K562 (cell line): ENCODE measurements around the gene PLCB3. TPM values are rescaled to one million over a fixed set of nuclear protein-coding genes. Genes with fewer than 3 reads are reported as not detected.
A peak's percentile ranks its signal among the peaks of the same experiment; 100 is the strongest.

Source experiments
- ATAC-seq: fragments of 200-7000 bp; cut with Tn5 transposase; 3 replicates; pipeline ENCODE4 v1.9.1; 2020; ENCODE audit warnings: moderate library complexity
- BruUV-seq: library from RNA; stranded (reverse); fragments of 400-500 nt; replicated peaks from 2 replicates; lab custom pipeline; 2021; lab: Mats Ljungman, UMichigan
- CTCF ChIA-PET: fragments of 300-600 bp; formaldehyde crosslinking; extraction: SDS; loops from one replicate; lab custom pipeline; 2021; ENCODE audit warnings: low intra/inter-chr PET ratio; lab: Yijun Ruan, JAX
- POLR2A ChIA-PET: fragments of 300-600, 350-650 bp; sonication (Branson Sonifier 250); formaldehyde crosslinking; extraction: SDS; loops from one replicate; lab custom pipeline; 2021; ENCODE audit warnings: antibody characterized with exemption, inconsistent platforms; lab: Yijun Ruan, JAX
- DNase-seq, 4 experiments: peaks; one replicate each; pipeline versions ENCODE4 v3.0.0 to v3.0.0-alpha.2; 2011 to 2018; ENCODE audit warnings: low spot score in 3 of 4, mixed read lengths in 3 of 4; ENCODE audit errors: extremely low read depth in 1 of 4
- FAIRE-seq: peaks from 2 replicates; lab custom pipeline; 2011; peaks lifted over from hg19 to GRCh38; lab: Jason Lieb, UNC
- H2AFZ ChIP-seq: 2 replicates; pipeline ENCODE4 v1.6.0; 2011; ENCODE audit warnings: low read depth, low read length, control low read depth, inconsistent platforms
- H3K27ac ChIP-seq: fragments of 200-600 bp; 3 replicates; pipeline ENCODE4 v1.8.0; 2011; ENCODE audit warnings: low read depth, mild to moderate bottlenecking, control low read depth, inconsistent platforms, low read length, moderate library complexity, mixed read lengths; ENCODE audit errors: extremely low read depth
- H3K27me3 ChIP-seq, 2 experiments: fragments of 300-600 bp in 1 of 2; 2 replicates in 1 of 2; 3 replicates in 1 of 2; pipeline versions ENCODE4 v1.6.0 to v1.8.0; 2011; ENCODE audit warnings: inconsistent platforms in 2 of 2, low read length in 2 of 2, mild to moderate bottlenecking in 1 of 2, mixed read lengths in 1 of 2, moderate library complexity in 1 of 2; ENCODE audit not compliant: control insufficient read depth in 2 of 2, insufficient read depth in 2 of 2
- H3K36me3 ChIP-seq: fragments of 300-600 bp; 3 replicates; pipeline ENCODE4 v1.8.0; 2011; ENCODE audit warnings: mild to moderate bottlenecking, low read length, inconsistent platforms; ENCODE audit not compliant: control insufficient read depth, insufficient read depth
- H3K4me1 ChIP-seq, 2 experiments: fragments of 200-600 bp in 1 of 2; replicated peaks in 1 of 2; 2 replicates in 1 of 2; 3 replicates in 1 of 2; pipeline versions ENCODE4 v1.5.1 to v1.8.0; 2011; ENCODE audit warnings: inconsistent platforms in 2 of 2, low read length in 2 of 2, mild to moderate bottlenecking in 1 of 2, mixed read lengths in 1 of 2, moderate library complexity in 1 of 2; ENCODE audit not compliant: control insufficient read depth in 2 of 2, insufficient read depth in 2 of 2
- H3K4me2 ChIP-seq: 2 replicates; pipeline ENCODE4 v1.6.1; 2011; ENCODE audit warnings: low read length, control low read depth, inconsistent platforms, mixed read lengths; ENCODE audit not compliant: insufficient read depth
- H3K4me3 ChIP-seq: fragments of 200-600 bp; sonication (generic), shearing (Covaris generic); 2 replicates; pipeline ENCODE4 v1.5.1; 2016; ENCODE audit warnings: control low read depth, inconsistent platforms
- H3K79me2 ChIP-seq: fragments of 200-600 bp; 3 replicates; pipeline ENCODE4 v1.8.0; 2011; ENCODE audit warnings: low read length, inconsistent platforms; ENCODE audit not compliant: control insufficient read depth, insufficient read depth
- H3K9ac ChIP-seq, 2 experiments: 2 replicates each; pipeline versions ENCODE4 v1.6.0 to v1.6.1; 2011; ENCODE audit warnings: low read depth in 2 of 2, low read length in 2 of 2, control low read depth in 1 of 2, inconsistent platforms in 1 of 2, mild to moderate bottlenecking in 1 of 2, mixed read lengths in 1 of 2; ENCODE audit not compliant: insufficient read depth in 1 of 2
- H3K9me1 ChIP-seq: one replicate; pipeline ENCODE4 v1.6.0; 2011; ENCODE audit warnings: inconsistent platforms, mild to moderate bottlenecking, low read length, moderate library complexity; ENCODE audit not compliant: control insufficient read depth, insufficient read depth
- H3K9me3 ChIP-seq: replicated peaks from 2 replicates; pipeline ENCODE4 v1.5.1; 2011; ENCODE audit warnings: low read depth, low read length, inconsistent platforms; ENCODE audit not compliant: control insufficient read depth, insufficient read depth
- H4K20me1 ChIP-seq: replicated peaks from 2 replicates; pipeline ENCODE4 v1.6.1; 2011; ENCODE audit warnings: low read length, inconsistent platforms, mixed read lengths; ENCODE audit not compliant: control insufficient read depth, insufficient read depth
- BCOR ChIP-seq: fragments of 450-650 bp; IDR thresholded peaks from 2 replicates; pipeline ENCODE4 v1.6.1; 2016
- COPS2 ChIP-seq: fragments of 450-650 bp; conservative IDR thresholded peaks from 2 replicates; pipeline ENCODE4 v1.6.1; 2016; ENCODE audit warnings: mild to moderate bottlenecking, moderate library complexity
- DMBX1 ChIP-seq: fragments of 250-450 bp; sonication (Bioruptor Pico); IDR thresholded peaks from 2 replicates; pipeline ENCODE4 v1.8.0; 2022; ENCODE audit warnings: inconsistent platforms, mild to moderate bottlenecking, moderate library complexity, borderline replicate concordance
- E2F1 ChIP-seq: sonication (generic); formaldehyde crosslinking; IDR thresholded peaks from 2 replicates; pipeline ENCODE4 v1.8.1; 2023; ENCODE audit warnings: mild to moderate bottlenecking, missing genetic modification reagents, moderate library complexity
- E2F5 ChIP-seq: sonication (generic); formaldehyde crosslinking; IDR thresholded peaks from 2 replicates; pipeline ENCODE4 v1.8.0; 2022; ENCODE audit warnings: mild to moderate bottlenecking, missing genetic modification reagents
- HCFC1 ChIP-seq: IDR thresholded peaks from 2 replicates; pipeline ENCODE4 v1.6.1; 2012; ENCODE audit warnings: low read depth, low read length, improper control_type of control experiment
- HDAC2 ChIP-seq: fragments of 450-650 bp; IDR thresholded peaks from 2 replicates; pipeline ENCODE4 v1.6.1; 2016; ENCODE audit warnings: mild to moderate bottlenecking
- HMG20A ChIP-seq: fragments of 450-650 bp; formaldehyde crosslinking; conservative IDR thresholded peaks from 2 replicates; pipeline ENCODE4 v1.4.0; 2020; ENCODE audit warnings: mild to moderate bottlenecking, mixed read lengths
- PHB2 ChIP-seq: fragments of 450-650 bp; IDR thresholded peaks from 2 replicates; pipeline ENCODE4 v1.6.1; 2017; ENCODE audit warnings: low read depth
- RBM15 ChIP-seq: fragments of 200-400 bp; formaldehyde crosslinking; IDR thresholded peaks from 2 replicates; pipeline ENCODE4 v1.6.1; 2018; ENCODE audit warnings: mild to moderate bottlenecking, low read length, moderate library complexity; ENCODE audit not compliant: insufficient read depth
- XRCC5 ChIP-seq: fragments of 200-400 bp; formaldehyde crosslinking; IDR thresholded peaks from 2 replicates; pipeline ENCODE4 v1.6.1; 2017; ENCODE audit warnings: low read depth, mild to moderate bottlenecking, low read length
- ZC3H11A ChIP-seq: IDR thresholded peaks from 2 replicates; pipeline ENCODE4 v1.6.1; 2012; ENCODE audit warnings: low read depth, low read length, improper control_type of control experiment
- ZNF347 ChIP-seq: fragments of 450-650 bp; formaldehyde crosslinking; IDR thresholded peaks from 2 replicates; pipeline ENCODE4 v1.4.0; 2020; ENCODE audit warnings: low read depth, mild to moderate bottlenecking, moderate library complexity
- ZNF41 ChIP-seq: fragments of 250-450 bp; sonication (Bioruptor Pico); conservative IDR thresholded peaks from 2 replicates; pipeline ENCODE4 v1.4.0; 2020; ENCODE audit warnings: mild to moderate bottlenecking
- ZNF740 ChIP-seq, 3 experiments: fragments of 200-800 bp in 1 of 3; sonication (Bioruptor generic) in 1 of 3; sonication (generic) in 1 of 3; formaldehyde crosslinking in 1 of 3; IDR thresholded peaks; 2 replicates each; pipeline versions ENCODE4 v1.6.1 to v1.8.0; 2016 to 2022; ENCODE audit warnings: mild to moderate bottlenecking in 2 of 3, missing compliant biosample characterization in 2 of 3, missing genetic modification characterization in 2 of 3, missing genetic modification reagents in 1 of 3
- ZNF766 ChIP-seq: fragments of 200-800 bp; sonication (Bioruptor generic); conservative IDR thresholded peaks from 2 replicates; pipeline ENCODE4 v1.6.1; 2016; ENCODE audit warnings: missing genetic modification characterization, missing compliant biosample characterization
- ZNF79 ChIP-seq: fragments of 250-450 bp; sonication (Bioruptor Pico); IDR thresholded peaks from 2 replicates; pipeline ENCODE4 v1.4.0; 2020; ENCODE audit warnings: low read depth, mild to moderate bottlenecking, moderate library complexity
- WGBS: fragments of 100-300 bp; shearing (Covaris generic); methylation state at CpG from one replicate; pipeline ENCODE4 v1.1.6; 2016; ENCODE audit warnings: low coverage, mixed read lengths; ENCODE audit not compliant: insufficient coverage; ENCODE audit errors: missing lambda C conversion rate; 5-methylcytosine and 5-hydroxymethylcytosine counted together
- in situ Hi-C: fragments of 300-500 bp; cut with MboI; formaldehyde crosslinking; loops from 4 replicates; pipeline ENCODE4 v1.15.0; 2018; ENCODE audit warnings: inconsistent platforms, mixed read lengths
- intact Hi-C: fragments of 100-400 bp; cut with micrococcal nuclease; formaldehyde crosslinking; loops from 2 replicates; pipeline ENCODE4 v1.14.2; 2022
- polyA plus RNA-seq, 8 experiments: library from polyadenylated mRNA; depleted of rRNA in 4 of 8; stranded (reverse) in 5 of 8; unstranded in 3 of 8; fragments of >200 nt; fragmentation: Nextera tagmentation in 2 of 8; fragmentation: Illumina TruSeq in 1 of 8; extraction: Ambion mirVana in 2 of 8; extraction: Trizol in 1 of 8; gene quantifications; 2 replicates each; pipeline versions ENCODE4 v1.2.1 to v1.2.3, GENCODE V29; 2011 to 2014; ENCODE audit warnings: inconsistent platforms in 1 of 8, missing spikeins in 1 of 8
- total RNA-seq, 7 experiments: library from RNA; depleted of rRNA in 6 of 7; stranded (reverse); fragments of >200 nt in 6 of 7; fragmentation: Illumina TruSeq in 2 of 7; extraction: Trizol in 2 of 7; gene quantifications; 2 replicates each; pipeline versions ENCODE4 v1.2.1 to v1.2.3, GENCODE V29; 2011 to 2021; ENCODE audit warnings: low replicate concordance in 1 of 7

The PLCB3 gene
- total and polyA plus RNA-seq, 9 of the 15 experiments (the other 6 are each of a cell fraction or from before 2014, with no cell fraction given) = 0.31 to 44.8 (median 14.6) TPM

- H3K9ac ChIP-seq = peak overlapping the region; percentile 38 to 91
- DNase-seq (peak in 3 of 4 experiments; percentile 44 to 51 (median 48)), FAIRE-seq (no peak), ATAC-seq (peak; percentile 14; the same call in 2 of the 3 replicates)
- peaks cover 39% of the 10 kb centered on the region for H3K79me2 ChIP-seq
- ChIA-PET POLR2A (interaction anchor here (1.6 to 2.2 kb wide), 2 partner anchors 11 kb away, joined by 3 to 10 read pairs; partner anchors contain the start of gene PPP1R14B), CTCF (no interaction called here)
- intact Hi-C loops (no loop called here), in situ Hi-C loops (no loop called here)
- H3K9me1 ChIP-seq = no peaks in the 10 kb centered on the region
- peaks cover 34 to 66% of the 10 kb centered on the region in 2 experiments for H3K4me1 ChIP-seq
- no peak overlapping the region for H2AFZ ChIP-seq
- peak overlapping the region; percentile 62; the same call in 1 of the 3 replicates for H3K27ac ChIP-seq
- H3K4me3 ChIP-seq = peak overlapping the region; percentile 71
- 2% methylated on average over 37 of the region's 80 CpGs for WGBS
- no TSS peak for BruUV-seq
- no peaks in the 10 kb centered on the region for H4K20me1 ChIP-seq
- no peaks in the 10 kb centered on the region for H3K27me3 ChIP-seq
- no peaks in the 10 kb centered on the region for H3K9me3 ChIP-seq
- H3K4me2 ChIP-seq = peak overlapping the region; percentile 88
- H3K36me3 ChIP-seq = peaks cover 37% of the 10 kb centered on the region; the same call in 2 of the 3 replicates
- no peak for TF ChIP-seq COPS2
- TF ChIP-seq ZNF347 = no peak
- no peak for TF ChIP-seq ZNF766 (CRISPR knock-in tag)
- no peak for TF ChIP-seq ZNF41 (CRISPR knock-in tag)
- TF ChIP-seq HMG20A = no peak
- no peak for TF ChIP-seq ZNF740 (CRISPR knock-in tag; IDR thresholded peaks at IDR 0.05)
- 0 out of 4 replicates have a peak, but pooled peaks of 1 of the 2 experiments have one; percentile 57 for TF ChIP-seq ZNF740 (tag; IDR thresholded peaks at IDR 0.05)
- no peak for TF ChIP-seq HDAC2
- TF ChIP-seq XRCC5 = no peak
- no peak for TF ChIP-seq E2F1
- no peak for TF ChIP-seq ZC3H11A
- no peak for TF ChIP-seq ZNF79 (CRISPR knock-in tag)
- no peak for TF ChIP-seq BCOR
- no peak for TF ChIP-seq DMBX1 (CRISPR knock-in tag)
- no peak for TF ChIP-seq RBM15
- TF ChIP-seq HCFC1 = no peak
- TF ChIP-seq E2F5 = no peak
- TF ChIP-seq PHB2 = no peak
Measured at GRCh38 chr11:64234647-64235379, 16.5 kb upstream of the PLCB3 start.
